ENCODE measurements around the gene NSMCE3.

- TF ChIP-seq POLR2A (IDR thresholded peaks at IDR 0.05) (no peak), CTCF (IDR thresholded peaks at IDR 0.05) (no peak)
Measured at GRCh38 chr15:29278436-29279105, 8.9 kb upstream of the NSMCE3 start.

Measured in adrenal gland (tissue), 5 donors.